Stimulated activated naive CD4-positive, alpha-beta T cell (primary cell): ENCODE results near the gene SLC25A22.
A peak's percentile ranks its signal among the peaks of the same experiment; 100 is the strongest.

Experiments
- DNase-seq, 6 experiments: peaks; one replicate each; lab custom pipeline; 2025; lab: John Stamatoyannopoulos, UW

SLC25A22 gene

GRCh38 chr11:821512-822371 lies 23.7 kb upstream of the SLC25A22 start:
- no peak for DNase-seq

- DNase-seq: no peak
Measured at GRCh38 chr11:820655-821511, 22.8 kb upstream of the SLC25A22 start.

GRCh38 chr11:819943-820649 lies 22.0 kb upstream of the SLC25A22 start:
- peak; percentile 86 to 95 (median 92) for DNase-seq

- peak; percentile 88 to 97 (median 90) for DNase-seq
Measured at GRCh38 chr11:819129-819931, 21.2 kb upstream of the SLC25A22 start.

GRCh38 chr11:818396-819128 lies 20.5 kb upstream of the SLC25A22 start, which contains the start of gene PNPLA2:
Gene PNPLA2, plus strand, starts transcription at chr11:818914. Its CDS starts 805 bp downstream, at chr11:819719.
- no peak for DNase-seq

GRCh38 chr11:816433-816779 lies 18.3 kb upstream of the SLC25A22 start:
- no peak for DNase-seq

- no peak for DNase-seq
Measured at GRCh38 chr11:815675-816432, 17.8 kb upstream of the SLC25A22 start.

GRCh38 chr11:813456-814096 lies 15.5 kb upstream of the SLC25A22 start:
- DNase-seq: no peak

- no peak for DNase-seq
Measured at GRCh38 chr11:813072-813455, 15.0 kb upstream of the SLC25A22 start.

GRCh38 chr11:812390-812789 lies 14.3 kb upstream of the SLC25A22 start:
- DNase-seq: no peak

- DNase-seq: no peak
Measured at GRCh38 chr11:811446-812245, 13.6 kb upstream of the SLC25A22 start.

- no peak for DNase-seq
Measured at GRCh38 chr11:810040-810567, 12.0 kb upstream of the SLC25A22 start.

GRCh38 chr11:809287-810039 lies 11.4 kb upstream of the SLC25A22 start, which contains the start of gene RPLP2:
Gene RPLP2, plus strand, starts transcription at chr11:809967. Its CDS starts 268 bp downstream, at chr11:810235.
- peak; percentile 93 to 100 (median 98) for DNase-seq

GRCh38 chr11:808427-809286 lies 10.6 kb upstream of the SLC25A22 start:
- DNase-seq: no peak

- no peak for DNase-seq
Measured at GRCh38 chr11:804599-804964, 6.5 kb upstream of the SLC25A22 start.

GRCh38 chr11:803770-804598 lies 5.9 kb upstream of the SLC25A22 start:
- no peak for DNase-seq
